HG03558 (cell line): ENCODE data around the gene SHD.
"Not testable (repeated sequence)": the region's sequence is repeated elsewhere in the genome, so short reads cannot be mapped to it uniquely, and the experiment has no call there.

Source experiments
- ATAC-seq: cut with Tn5 transposase; IDR thresholded peaks from one replicate; pipeline ENCODE4 v1.9.1; 2021; ENCODE audit warnings: moderate number of reproducible peaks; ENCODE audit not compliant: unreplicated experiment; ENCODE audit errors: extremely low read depth

Gene SHD, protein sequence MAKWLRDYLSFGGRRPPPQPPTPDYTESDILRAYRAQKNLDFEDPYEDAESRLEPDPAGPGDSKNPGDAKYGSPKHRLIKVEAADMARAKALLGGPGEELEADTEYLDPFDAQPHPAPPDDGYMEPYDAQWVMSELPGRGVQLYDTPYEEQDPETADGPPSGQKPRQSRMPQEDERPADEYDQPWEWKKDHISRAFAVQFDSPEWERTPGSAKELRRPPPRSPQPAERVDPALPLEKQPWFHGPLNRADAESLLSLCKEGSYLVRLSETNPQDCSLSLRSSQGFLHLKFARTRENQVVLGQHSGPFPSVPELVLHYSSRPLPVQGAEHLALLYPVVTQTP

GRCh38 chr19:4278419-4279266 lies at the start of gene SHD:
Gene SHD (plus strand): TSS chr19:4279266. CDS start chr19:4280064, 798 bp downstream.
- no peak for ATAC-seq

DNA sequence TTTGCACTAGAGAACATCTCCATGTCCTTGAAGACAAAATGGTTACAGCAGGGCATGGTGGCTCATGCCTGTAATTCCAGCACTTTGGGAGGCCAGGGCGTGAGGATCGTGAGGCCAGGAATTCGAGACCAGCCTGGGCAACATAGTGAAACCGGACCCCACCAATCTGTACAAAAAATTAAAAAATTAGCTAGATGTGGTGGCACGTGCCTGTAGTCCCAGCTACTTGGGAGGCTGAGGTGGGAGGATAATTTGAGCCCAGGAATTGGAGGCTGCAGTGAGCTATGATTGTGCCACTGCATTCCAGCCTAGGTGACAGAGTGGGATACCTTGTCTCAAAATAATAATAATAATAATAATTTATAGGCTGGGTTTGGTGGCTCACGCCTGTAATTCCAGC lies 48.8 kb upstream of the SHD start:
- not testable (repeated sequence) for ATAC-seq

- not testable (repeated sequence) for ATAC-seq
Observed at GRCh38 chr19:4231521-4231920, 47.5 kb upstream of the SHD start.

- ATAC-seq = not testable (repeated sequence)
Observed at GRCh38 chr19:4232139-4232538, 46.9 kb upstream of the SHD start.

GRCh38 chr19:4232614-4233281 lies 46.3 kb upstream of the SHD start:
- ATAC-seq = no peak

GRCh38 chr19:4233282-4233853 lies 45.7 kb upstream of the SHD start:
- no peak for ATAC-seq

- no peak for ATAC-seq
Observed at GRCh38 chr19:4234142-4234861, 44.8 kb upstream of the SHD start.

DNA sequence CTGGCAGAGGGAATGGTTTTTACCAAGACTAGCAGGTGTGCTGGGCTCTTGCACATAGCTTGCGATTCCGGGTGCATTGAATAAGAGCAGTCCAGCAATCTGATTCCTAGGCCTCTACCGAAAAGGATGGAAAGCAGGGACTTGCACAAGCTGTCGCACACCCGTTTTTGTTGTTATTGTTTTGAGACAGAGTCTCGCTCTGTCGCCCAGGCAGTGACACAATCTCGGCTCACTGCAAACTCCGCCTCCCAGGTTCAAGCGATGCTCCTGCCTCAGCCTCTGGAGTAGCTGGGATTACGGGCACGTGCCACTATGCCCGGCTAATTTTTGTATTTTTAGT lies 44.2 kb upstream of the SHD start:
- no peak for ATAC-seq

- ATAC-seq = not testable (repeated sequence)
Observed at GRCh38 chr19:4237510-4237909, 41.6 kb upstream of the SHD start.

GRCh38 chr19:4238831-4239230 lies 40.2 kb upstream of the SHD start:
- ATAC-seq = no peak

GRCh38 chr19:4241824-4242430 lies 37.1 kb upstream of the SHD start:
- no peak for ATAC-seq

GRCh38 chr19:4245938-4246337 lies 33.1 kb upstream of the SHD start:
- not testable (repeated sequence) for ATAC-seq

- ATAC-seq = peak; percentile 65
Observed at GRCh38 chr19:4246767-4247593, 32.1 kb upstream of the SHD start, which contains the start of gene YJU2. Gene YJU2 (plus strand): TSS chr19:4247080. CDS start chr19:4247147, 67 bp downstream.

GRCh38 chr19:4256563-4256962 lies 22.5 kb upstream of the SHD start:
- no peak for ATAC-seq

DNA sequence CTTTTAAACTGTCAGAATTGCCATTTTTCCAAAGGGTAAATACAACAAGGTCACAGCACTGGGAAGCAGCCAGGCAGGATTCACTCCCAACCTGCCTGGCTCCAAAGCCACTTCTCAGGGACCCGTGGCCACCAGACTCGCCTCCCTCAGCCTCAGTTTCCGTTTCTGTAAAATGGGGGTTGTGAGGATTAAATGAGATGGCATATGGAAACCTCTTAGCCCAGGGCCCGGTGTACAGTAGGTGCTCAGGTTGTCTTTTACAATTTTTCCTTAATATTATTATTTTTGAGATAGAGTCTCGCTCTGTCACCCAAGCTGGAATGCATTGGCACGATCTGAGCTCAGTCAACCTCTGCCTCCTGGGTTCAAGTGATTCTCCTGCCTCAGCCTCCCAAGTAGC lies 22.0 kb upstream of the SHD start:
- ATAC-seq = no peak

GRCh38 chr19:4258181-4258580 lies 20.9 kb upstream of the SHD start:
- ATAC-seq = no peak

GRCh38 chr19:4260613-4261191 lies 18.4 kb upstream of the SHD start:
- ATAC-seq = no peak

DNA sequence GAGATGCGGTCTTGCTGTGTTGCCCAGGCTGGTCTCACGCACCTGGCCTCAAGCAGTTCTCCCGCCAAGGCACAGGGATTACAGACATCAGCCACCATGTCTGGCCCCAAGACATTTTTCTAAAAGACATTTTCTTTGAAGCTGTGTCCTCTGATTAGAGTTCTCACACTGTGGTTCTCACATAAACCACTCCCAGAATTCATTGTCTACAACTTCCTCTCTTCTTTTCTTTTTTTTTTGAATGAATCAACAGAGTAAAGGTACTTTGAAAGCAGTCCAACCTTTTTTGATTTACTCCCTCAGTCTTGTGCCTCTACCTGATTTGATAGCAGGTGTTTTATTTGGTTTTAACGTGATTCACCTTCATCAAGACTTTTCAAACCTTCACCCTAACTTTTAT lies 14.3 kb upstream of the SHD start:
- ATAC-seq = no peak
